ENCODE measurements around the gene HPSE.
"Not testable (repeated sequence)": the region's sequence is repeated elsewhere in the genome, so short reads cannot be mapped to it uniquely, and the experiment has no call there.

Gene HPSE

GRCh38 chr4:83305187-83305586 lies 29.5 kb downstream of the HPSE start:
- H3K9me3 ChIP-seq (ENCODE audit: severe bottlenecking), result no peaks in the 10 kb centered on the region
- no peak for TF ChIP-seq CTCF (IDR thresholded peaks at IDR 0.05; ENCODE audit: low read depth, low read length)
- no peaks in the 10 kb centered on the region for H3K36me3 ChIP-seq
- no peak for DNase-seq
- no peaks in the 10 kb centered on the region for H3K27me3 ChIP-seq (ENCODE audit: insufficient read depth, low read depth, severe bottlenecking)
- H3K27ac ChIP-seq, result no peak overlapping the region
- no peak overlapping the region for H3K4me3 ChIP-seq (ENCODE audit: low read depth, low read length)

GRCh38 chr4:83297548-83298260 lies 36.9 kb downstream of the HPSE start:
- H3K4me3 ChIP-seq (ENCODE audit: low read depth, low read length), result no peak overlapping the region
- no peak for TF ChIP-seq CTCF (IDR thresholded peaks at IDR 0.05; ENCODE audit: low read depth, low read length)
- H3K36me3 ChIP-seq, result no peaks in the 10 kb centered on the region
- no peak overlapping the region for H3K27ac ChIP-seq
- H3K27me3 ChIP-seq (ENCODE audit: insufficient read depth, low read depth, severe bottlenecking), result no peaks in the 10 kb centered on the region
- DNase-seq, result no peak
- no peaks in the 10 kb centered on the region for H3K9me3 ChIP-seq (ENCODE audit: severe bottlenecking)

GRCh38 chr4:83293305-83294046 lies 41.2 kb downstream of the HPSE start:
- H3K9me3 ChIP-seq (ENCODE audit: severe bottlenecking), result no peaks in the 10 kb centered on the region
- no peak for DNase-seq
- no peak overlapping the region for H3K4me3 ChIP-seq (ENCODE audit: low read depth, low read length)
- no peak overlapping the region for H3K27ac ChIP-seq
- no peaks in the 10 kb centered on the region for H3K27me3 ChIP-seq (ENCODE audit: insufficient read depth, low read depth, severe bottlenecking)
- no peaks in the 10 kb centered on the region for H3K36me3 ChIP-seq
- TF ChIP-seq CTCF (IDR thresholded peaks at IDR 0.05; ENCODE audit: low read depth, low read length), result no peak

GRCh38 chr4:83290059-83290774 lies 44.4 kb downstream of the HPSE start:
- H3K27ac ChIP-seq; DNase-seq; H3K9me3 ChIP-seq (ENCODE audit: severe bottlenecking); H3K36me3 ChIP-seq; H3K4me3 ChIP-seq (ENCODE audit: low read depth, low read length); H3K27me3 ChIP-seq (ENCODE audit: insufficient read depth, low read depth, severe bottlenecking): not testable (repeated sequence)

- not testable (repeated sequence) for H3K27me3 ChIP-seq (ENCODE audit: insufficient read depth, low read depth, severe bottlenecking); DNase-seq; H3K9me3 ChIP-seq (ENCODE audit: severe bottlenecking); H3K36me3 ChIP-seq; H3K27ac ChIP-seq; H3K4me3 ChIP-seq (ENCODE audit: low read depth, low read length)
Measured at GRCh38 chr4:83288381-83288780, 46.3 kb downstream of the HPSE start.

- H3K36me3 ChIP-seq, result no peaks in the 10 kb centered on the region
- peak overlapping the region; percentile 89 for H3K4me3 ChIP-seq (ENCODE audit: low read depth, low read length)
- no peak for DNase-seq
- no peaks in the 10 kb centered on the region for H3K27me3 ChIP-seq (ENCODE audit: insufficient read depth, low read depth, severe bottlenecking)
- peak overlapping the region; percentile 85 for H3K27ac ChIP-seq
- no peak for TF ChIP-seq CTCF (IDR thresholded peaks at IDR 0.05; ENCODE audit: low read depth, low read length)
- H3K9me3 ChIP-seq (ENCODE audit: severe bottlenecking), result no peaks in the 10 kb centered on the region
Measured at GRCh38 chr4:83285055-83285407, 49.6 kb downstream of the HPSE start.
